ENCODE results near the gene PREPL.

DNA sequence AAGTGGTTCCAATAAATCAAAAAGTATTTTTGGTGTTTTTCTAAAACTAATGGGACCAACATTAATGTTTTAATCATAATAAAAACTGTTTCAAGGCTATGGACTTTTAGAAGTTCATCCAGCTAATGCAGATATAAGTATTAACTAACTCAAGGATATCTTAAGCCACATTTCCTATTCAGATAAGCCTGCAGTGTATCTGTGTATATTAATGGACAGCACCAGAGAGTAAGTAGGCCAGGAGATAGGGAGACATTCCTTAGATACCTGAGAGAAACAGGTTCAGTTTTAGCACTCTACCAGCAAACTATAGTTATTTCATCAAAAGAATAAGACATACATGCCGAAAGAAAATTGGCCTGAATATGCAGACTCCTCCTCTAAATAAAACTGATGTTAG, 27.3 kb downstream of the PREPL start:
- TF ChIP-seq, protein P1, sequence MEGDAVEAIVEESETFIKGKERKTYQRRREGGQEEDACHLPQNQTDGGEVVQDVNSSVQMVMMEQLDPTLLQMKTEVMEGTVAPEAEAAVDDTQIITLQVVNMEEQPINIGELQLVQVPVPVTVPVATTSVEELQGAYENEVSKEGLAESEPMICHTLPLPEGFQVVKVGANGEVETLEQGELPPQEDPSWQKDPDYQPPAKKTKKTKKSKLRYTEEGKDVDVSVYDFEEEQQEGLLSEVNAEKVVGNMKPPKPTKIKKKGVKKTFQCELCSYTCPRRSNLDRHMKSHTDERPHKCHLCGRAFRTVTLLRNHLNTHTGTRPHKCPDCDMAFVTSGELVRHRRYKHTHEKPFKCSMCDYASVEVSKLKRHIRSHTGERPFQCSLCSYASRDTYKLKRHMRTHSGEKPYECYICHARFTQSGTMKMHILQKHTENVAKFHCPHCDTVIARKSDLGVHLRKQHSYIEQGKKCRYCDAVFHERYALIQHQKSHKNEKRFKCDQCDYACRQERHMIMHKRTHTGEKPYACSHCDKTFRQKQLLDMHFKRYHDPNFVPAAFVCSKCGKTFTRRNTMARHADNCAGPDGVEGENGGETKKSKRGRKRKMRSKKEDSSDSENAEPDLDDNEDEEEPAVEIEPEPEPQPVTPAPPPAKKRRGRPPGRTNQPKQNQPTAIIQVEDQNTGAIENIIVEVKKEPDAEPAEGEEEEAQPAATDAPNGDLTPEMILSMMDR (IDR thresholded peaks at IDR 0.05), result no peak
- TF ChIP-seq POLR2A (IDR thresholded peaks at IDR 0.05), result no peak

Measured in Peyer's patch (tissue), 4 donors.